Liver (tissue), 3 donors: Measurements from ENCODE around the gene P4HTM.

Experiments used
- GABPA ChIP-seq, 2 donors: IDR thresholded peaks in 1 of 2; conservative IDR thresholded peaks in 1 of 2; 2 replicates each; pipeline ENCODE4 v1.6.1; 2016; ENCODE audit warnings: antibody characterized with exemption in 2 of 2, mild to moderate bottlenecking in 1 of 2, moderate library complexity in 1 of 2
- JUND ChIP-seq, 2 donors: IDR thresholded peaks; 2 replicates each; pipeline ENCODE4 v1.6.1; 2016; ENCODE audit warnings: antibody characterized with exemption in 2 of 2
- RXRA ChIP-seq, 2 donors: IDR thresholded peaks; 2 replicates each; pipeline ENCODE4 v1.6.1; 2017 to 2018; ENCODE audit warnings: antibody characterized with exemption in 2 of 2, mild to moderate bottlenecking in 1 of 2
- SP1 ChIP-seq: IDR thresholded peaks from 2 replicates; pipeline ENCODE4 v1.6.1; 2018; ENCODE audit warnings: antibody characterized with exemption, mild to moderate bottlenecking
- TAF1 ChIP-seq: conservative IDR thresholded peaks from 2 replicates; pipeline ENCODE4 v1.6.1; 2016; ENCODE audit warnings: antibody characterized with exemption, mild to moderate bottlenecking
- YY1 ChIP-seq: IDR thresholded peaks from 2 replicates; pipeline ENCODE4 v1.6.1; 2016; ENCODE audit warnings: antibody characterized with exemption, mild to moderate bottlenecking
- TF ChIP-seq, protein P1 (sequence below): fragments of 150-350 bp; IDR thresholded peaks from 2 replicates; pipeline ENCODE4 v1.5.1; 2017; ENCODE audit warnings: improper control_type of control experiment, low read depth, low read length; ENCODE audit not compliant: missing input control
- TF ChIP-seq, protein P2 (sequence below): IDR thresholded peaks from 2 replicates; pipeline ENCODE4 v1.6.1; 2016; ENCODE audit warnings: antibody characterized with exemption
- TF ChIP-seq, protein P3 (sequence below): IDR thresholded peaks from 2 replicates; pipeline ENCODE4 v1.6.1; 2016; ENCODE audit warnings: antibody characterized with exemption
- TF ChIP-seq, protein P4 (sequence below): IDR thresholded peaks from 2 replicates; pipeline ENCODE4 v1.6.1; 2016; ENCODE audit warnings: antibody characterized with exemption, mild to moderate bottlenecking
- donor health status: healthy.
- donor health status: healthy.

DNA sequence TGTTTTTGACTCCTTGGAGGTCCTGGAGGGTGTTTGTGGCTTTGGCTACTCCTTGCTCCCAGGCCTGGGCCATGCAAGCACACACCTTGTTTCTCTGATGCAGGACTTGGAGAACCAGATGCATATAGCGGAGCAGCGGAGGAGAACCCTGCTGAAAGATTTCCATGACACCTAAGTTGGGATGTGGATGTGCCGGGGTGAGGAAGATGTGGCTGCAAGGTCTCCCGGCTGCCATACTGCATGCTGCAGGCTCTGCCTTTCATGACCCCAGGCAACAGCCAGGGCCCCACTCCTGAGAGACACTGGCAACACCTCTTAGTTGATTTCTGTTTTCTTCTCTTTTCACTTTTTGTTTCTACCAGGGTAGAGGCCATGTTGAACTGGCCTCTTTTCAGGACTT lies 6.9 kb upstream of the P4HTM start:
- TF ChIP-seq, protein P1, sequence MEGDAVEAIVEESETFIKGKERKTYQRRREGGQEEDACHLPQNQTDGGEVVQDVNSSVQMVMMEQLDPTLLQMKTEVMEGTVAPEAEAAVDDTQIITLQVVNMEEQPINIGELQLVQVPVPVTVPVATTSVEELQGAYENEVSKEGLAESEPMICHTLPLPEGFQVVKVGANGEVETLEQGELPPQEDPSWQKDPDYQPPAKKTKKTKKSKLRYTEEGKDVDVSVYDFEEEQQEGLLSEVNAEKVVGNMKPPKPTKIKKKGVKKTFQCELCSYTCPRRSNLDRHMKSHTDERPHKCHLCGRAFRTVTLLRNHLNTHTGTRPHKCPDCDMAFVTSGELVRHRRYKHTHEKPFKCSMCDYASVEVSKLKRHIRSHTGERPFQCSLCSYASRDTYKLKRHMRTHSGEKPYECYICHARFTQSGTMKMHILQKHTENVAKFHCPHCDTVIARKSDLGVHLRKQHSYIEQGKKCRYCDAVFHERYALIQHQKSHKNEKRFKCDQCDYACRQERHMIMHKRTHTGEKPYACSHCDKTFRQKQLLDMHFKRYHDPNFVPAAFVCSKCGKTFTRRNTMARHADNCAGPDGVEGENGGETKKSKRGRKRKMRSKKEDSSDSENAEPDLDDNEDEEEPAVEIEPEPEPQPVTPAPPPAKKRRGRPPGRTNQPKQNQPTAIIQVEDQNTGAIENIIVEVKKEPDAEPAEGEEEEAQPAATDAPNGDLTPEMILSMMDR: no peak
- no peak for TF ChIP-seq RXRA (IDR thresholded peaks at IDR 0.05)
- TF ChIP-seq TAF1: no peak
- TF ChIP-seq, protein P2, sequence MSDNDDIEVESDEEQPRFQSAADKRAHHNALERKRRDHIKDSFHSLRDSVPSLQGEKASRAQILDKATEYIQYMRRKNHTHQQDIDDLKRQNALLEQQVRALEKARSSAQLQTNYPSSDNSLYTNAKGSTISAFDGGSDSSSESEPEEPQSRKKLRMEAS: no peak
- no peak for TF ChIP-seq SP1
- no peak for TF ChIP-seq YY1
- no peak for TF ChIP-seq JUND (IDR thresholded peaks at IDR 0.05)
- TF ChIP-seq, protein P3, sequence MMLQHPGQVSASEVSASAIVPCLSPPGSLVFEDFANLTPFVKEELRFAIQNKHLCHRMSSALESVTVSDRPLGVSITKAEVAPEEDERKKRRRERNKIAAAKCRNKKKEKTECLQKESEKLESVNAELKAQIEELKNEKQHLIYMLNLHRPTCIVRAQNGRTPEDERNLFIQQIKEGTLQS: no peak
- TF ChIP-seq, protein P4, sequence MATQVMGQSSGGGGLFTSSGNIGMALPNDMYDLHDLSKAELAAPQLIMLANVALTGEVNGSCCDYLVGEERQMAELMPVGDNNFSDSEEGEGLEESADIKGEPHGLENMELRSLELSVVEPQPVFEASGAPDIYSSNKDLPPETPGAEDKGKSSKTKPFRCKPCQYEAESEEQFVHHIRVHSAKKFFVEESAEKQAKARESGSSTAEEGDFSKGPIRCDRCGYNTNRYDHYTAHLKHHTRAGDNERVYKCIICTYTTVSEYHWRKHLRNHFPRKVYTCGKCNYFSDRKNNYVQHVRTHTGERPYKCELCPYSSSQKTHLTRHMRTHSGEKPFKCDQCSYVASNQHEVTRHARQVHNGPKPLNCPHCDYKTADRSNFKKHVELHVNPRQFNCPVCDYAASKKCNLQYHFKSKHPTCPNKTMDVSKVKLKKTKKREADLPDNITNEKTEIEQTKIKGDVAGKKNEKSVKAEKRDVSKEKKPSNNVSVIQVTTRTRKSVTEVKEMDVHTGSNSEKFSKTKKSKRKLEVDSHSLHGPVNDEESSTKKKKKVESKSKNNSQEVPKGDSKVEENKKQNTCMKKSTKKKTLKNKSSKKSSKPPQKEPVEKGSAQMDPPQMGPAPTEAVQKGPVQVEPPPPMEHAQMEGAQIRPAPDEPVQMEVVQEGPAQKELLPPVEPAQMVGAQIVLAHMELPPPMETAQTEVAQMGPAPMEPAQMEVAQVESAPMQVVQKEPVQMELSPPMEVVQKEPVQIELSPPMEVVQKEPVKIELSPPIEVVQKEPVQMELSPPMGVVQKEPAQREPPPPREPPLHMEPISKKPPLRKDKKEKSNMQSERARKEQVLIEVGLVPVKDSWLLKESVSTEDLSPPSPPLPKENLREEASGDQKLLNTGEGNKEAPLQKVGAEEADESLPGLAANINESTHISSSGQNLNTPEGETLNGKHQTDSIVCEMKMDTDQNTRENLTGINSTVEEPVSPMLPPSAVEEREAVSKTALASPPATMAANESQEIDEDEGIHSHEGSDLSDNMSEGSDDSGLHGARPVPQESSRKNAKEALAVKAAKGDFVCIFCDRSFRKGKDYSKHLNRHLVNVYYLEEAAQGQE: no peak
- no peak for TF ChIP-seq GABPA (IDR thresholded peaks at IDR 0.05 in 1 of 2, conservative IDR thresholded peaks at IDR 0.05 in 1 of 2)
